Activated CD4-positive, alpha-beta T cell treated with anti-CD3 and anti-CD28 coated beads for 36 hours (primary cell): ENCODE data around the gene OS9. TPM values are rescaled to one million over a fixed set of nuclear protein-coding genes. Genes with fewer than 3 reads are reported as not detected.

ENCODE experiments used
- ATAC-seq: fragments of 200-7000 bp; cut with Tn5 transposase; one replicate; pipeline ENCODE4 v1.10.0; 2021; ENCODE audit warnings: mild to moderate bottlenecking, moderate library complexity
- CTCF ChIA-PET: fragments of 350-600 bp; sonication (Branson Sonifier 250); formaldehyde crosslinking; loops from one replicate; lab custom pipeline; 2021; ENCODE audit warnings: antibody characterized with exemption; lab: Charles Lee
- POLR2A ChIA-PET: fragments of 350-600 bp; sonication (Branson Sonifier 250); formaldehyde crosslinking; loops from one replicate; lab custom pipeline; 2021; ENCODE audit warnings: antibody characterized with exemption, inconsistent platforms; lab: Charles Lee
- DNase-seq: peaks from one replicate; pipeline ENCODE4 v3.0.0-alpha.2; 2020
- H3K27ac Mint-ChIP-seq: one replicate; pipeline ENCODE4 v1.8.0; 2021; ENCODE audit warnings: mixed read lengths
- H3K27me3 Mint-ChIP-seq: one replicate; pipeline ENCODE4 v1.8.0; 2021; ENCODE audit warnings: mixed read lengths
- H3K36me3 Mint-ChIP-seq: one replicate; pipeline ENCODE4 v1.8.0; 2021; ENCODE audit warnings: low read depth, mixed read lengths
- H3K4me1 Mint-ChIP-seq: one replicate; pipeline ENCODE4 v1.8.0; 2021; ENCODE audit warnings: mixed read lengths
- H3K4me3 Mint-ChIP-seq: one replicate; pipeline ENCODE4 v1.8.0; 2021; ENCODE audit warnings: mild to moderate bottlenecking, moderate library complexity, mixed read lengths
- H3K9me3 Mint-ChIP-seq: one replicate; pipeline ENCODE4 v1.8.0; 2021; ENCODE audit warnings: low read depth, mixed read lengths
- intact Hi-C, 2 experiments: fragments of 100-400 bp; cut with DNase I in 1 of 2; cut with micrococcal nuclease in 1 of 2; formaldehyde crosslinking; loops; one replicate each; pipeline versions ENCODE4 v1.14.2 to v1.15.1; 2022 to 2024; cut with DNase I, micrococcal nuclease
- total RNA-seq, 2 experiments: library from RNA; stranded (reverse); gene quantifications; one replicate each; pipeline ENCODE4 v1.2.3, GENCODE V29; 2021

Gene OS9
- total RNA-seq, 2 experiments from 2014 or later: 61.7 to 63.2 TPM

GRCh38 chr12:57739387-57739786, 45.5 kb downstream of the OS9 start:
- Mint-ChIP-seq H3K27ac (peak overlapping the region; percentile 29), H3K27me3 (no peaks in the 10 kb centered on the region), H3K4me3 (no peak overlapping the region), H3K36me3 (peaks cover 12% of the 10 kb centered on the region), H3K4me1 (peaks cover 40% of the 10 kb centered on the region), H3K9me3 (no peaks in the 10 kb centered on the region)
- no peak for ATAC-seq
- DNase-seq: no peak
- ChIA-PET POLR2A (no interaction called here), CTCF (interaction anchor here (0.7 to 1.0 kb wide), 3 partner anchors 17 to 158 kb away, joined by 3 to 4 read pairs (median 4); no protein-coding TSS in a partner anchor)
- intact Hi-C loops: no loop called here

GRCh38 chr12:57739914-57740538, 46.1 kb downstream of the OS9 start:
- CTCF ChIA-PET: interaction anchor here (0.6 to 2.1 kb wide), 7 partner anchors 14 to 288 kb away, joined by 3 to 5 read pairs (median 4); no protein-coding TSS in a partner anchor
- intact Hi-C loops: loop anchor here (5.0 kb wide), 3 partner anchors 108 to 653 kb away; partner anchors contain the start of genes ARHGAP9 (in 2 of the 2), B4GALNT1 (in 1 of the 2) and NAB2 (in 1 of the 2)
- Mint-ChIP-seq H3K36me3 (peaks cover 9% of the 10 kb centered on the region), H3K4me3 (no peak overlapping the region), H3K9me3 (no peaks in the 10 kb centered on the region), H3K4me1 (peaks cover 45% of the 10 kb centered on the region), H3K27me3 (no peaks in the 10 kb centered on the region), H3K27ac (no peak overlapping the region)
- ATAC-seq (no peak), DNase-seq (no peak)
- POLR2A ChIA-PET: no interaction called here

- DNase-seq (peak; percentile 86), ATAC-seq (peak; percentile 53)
- intact Hi-C loops: loop anchor here (1.0 to 5.0 kb wide), 4 partner anchors 47 to 654 kb away; partner anchors contain the start of genes ARHGAP9 (in 2 of the 2), B4GALNT1 (in 1 of the 2), NAB2 (in 1 of the 2) and OS9 (in 1 of the 2)
- Mint-ChIP-seq H3K27ac (peak overlapping the region; percentile 93), H3K4me3 (peak overlapping the region; percentile 89), H3K36me3 (peaks cover 15% of the 10 kb centered on the region), H3K9me3 (no peaks in the 10 kb centered on the region), H3K4me1 (peaks cover 51% of the 10 kb centered on the region), H3K27me3 (no peaks in the 10 kb centered on the region)
- POLR2A ChIA-PET: interaction anchor here (0.7 kb wide), 1 partner anchor 10 kb away, joined by 3 read pairs; no protein-coding TSS in a partner anchor
- CTCF ChIA-PET: interaction anchor here (0.6 to 2.1 kb wide), 14 partner anchors 7 to 289 kb away, joined by 3 to 10 read pairs (median 3); partner anchors contain the start of genes CYP27B1 and GLI1
Measured at GRCh38 chr12:57740656-57741412, 46.9 kb downstream of the OS9 start.

- POLR2A ChIA-PET: no interaction called here
- H3K27me3 Mint-ChIP-seq: no peaks in the 10 kb centered on the region
Measured at GRCh38 chr12:57741413-57741789, 47.5 kb downstream of the OS9 start.

GRCh38 chr12:57741844-57742738, 48.2 kb downstream of the OS9 start:
- ChIA-PET POLR2A (no interaction called here), CTCF (interaction anchor here (0.7 to 2.1 kb wide), 11 partner anchors 9 to 162 kb away, joined by 3 to 10 read pairs (median 3); partner anchors contain the start of gene CYP27B1)
- H3K4me1 Mint-ChIP-seq: peaks cover 55% of the 10 kb centered on the region

More at GRCh38 chr12:57741413-57741789, 47.5 kb downstream of the OS9 start:
- CTCF ChIA-PET: interaction anchor here (0.7 to 2.1 kb wide), 11 partner anchors 8 to 162 kb away, joined by 3 to 10 read pairs (median 3); partner anchors contain the start of gene CYP27B1
- H3K36me3 Mint-ChIP-seq: peaks cover 18% of the 10 kb centered on the region
- intact Hi-C loops: loop anchor here (1.0 to 5.0 kb wide), 4 partner anchors 47 to 654 kb away; partner anchors contain the start of genes ARHGAP9 (in 2 of the 2), B4GALNT1 (in 1 of the 2), NAB2 (in 1 of the 2) and OS9 (in 1 of the 2)
- peaks cover 56% of the 10 kb centered on the region for H3K4me1 Mint-ChIP-seq
- no peaks in the 10 kb centered on the region for H3K9me3 Mint-ChIP-seq
- DNase-seq (no peak), ATAC-seq (no peak)
- H3K4me3 Mint-ChIP-seq: peak overlapping the region; percentile 89
- H3K27ac Mint-ChIP-seq: peak overlapping the region; percentile 93

GRCh38 chr12:57743769-57744168, 49.8 kb downstream of the OS9 start:
- POLR2A ChIA-PET: interaction anchor here (1.0 to 1.5 kb wide), 2 partner anchors 13 to 224 kb away, joined by 3 to 5 read pairs; partner anchors contain the start of gene DDIT3
- intact Hi-C loops: loop anchor here (1.0 to 5.0 kb wide), 13 partner anchors 9 to 1627 kb away; partner anchors contain the start of genes ARHGAP9 (in 2 of the 2), CDK4 (in 2 of the 2), B4GALNT1 (in 1 of the 2) and DCTN2 (in 1 of the 2)
- Mint-ChIP-seq H3K4me1 (peaks cover 55% of the 10 kb centered on the region), H3K27me3 (no peaks in the 10 kb centered on the region), H3K36me3 (peaks cover 35% of the 10 kb centered on the region), H3K4me3 (peak overlapping the region; percentile 94), H3K9me3 (no peaks in the 10 kb centered on the region), H3K27ac (peak overlapping the region; percentile 98)
- CTCF ChIA-PET: interaction anchor here (1.0 to 2.3 kb wide), 4 partner anchors 14 to 285 kb away, joined by 3 to 7 read pairs (median 4); partner anchors contain the start of gene TSFM
- no peak for DNase-seq
- no peak for ATAC-seq

More at GRCh38 chr12:57741844-57742738, 48.2 kb downstream of the OS9 start:
- Mint-ChIP-seq H3K27ac (peak overlapping the region; percentile 93), H3K36me3 (peaks cover 19% of the 10 kb centered on the region), H3K4me3 (peak overlapping the region; percentile 89), H3K27me3 (no peaks in the 10 kb centered on the region), H3K9me3 (no peaks in the 10 kb centered on the region)
- intact Hi-C loops: loop anchor here (1.0 to 5.0 kb wide), 8 partner anchors 21 to 655 kb away; partner anchors contain the start of genes ARHGAP9 (in 2 of the 2), B4GALNT1 (in 2 of the 2), NAB2 (in 1 of the 2) and OS9 (in 1 of the 2)
- DNase-seq (peak; percentile 89), ATAC-seq (peak; percentile 72)

- Mint-ChIP-seq H3K36me3 (peaks cover 40% of the 10 kb centered on the region), H3K27me3 (no peaks in the 10 kb centered on the region), H3K4me3 (peak overlapping the region; percentile 94), H3K4me1 (peaks cover 53% of the 10 kb centered on the region), H3K9me3 (no peaks in the 10 kb centered on the region), H3K27ac (peak overlapping the region; percentile 98)
- ChIA-PET POLR2A (interaction anchor here (0.8 to 1.5 kb wide), 4 partner anchors 12 to 224 kb away, joined by 3 to 5 read pairs (median 3); partner anchors contain the start of gene DDIT3), CTCF (interaction anchor here (0.7 to 2.3 kb wide), 7 partner anchors 10 to 285 kb away, joined by 3 to 9 read pairs (median 3); partner anchors contain the start of gene TSFM)
- intact Hi-C loops: loop anchor here (1.0 to 5.0 kb wide), 11 partner anchors 8 to 1627 kb away; partner anchors contain the start of genes ARHGAP9 (in 2 of the 2), CDK4 (in 2 of the 2), B4GALNT1 (in 1 of the 2) and DCTN2 (in 1 of the 2)
- peak; percentile 92 for DNase-seq
- ATAC-seq: peak; percentile 55
Measured at GRCh38 chr12:57744194-57744776, 50.4 kb downstream of the OS9 start.

GRCh38 chr12:57744777-57745484, 51.0 kb downstream of the OS9 start, which contains the start of gene TSPAN31:
Gene TSPAN31, plus strand, starts transcription at chr12:57745039. Its CDS starts 116 bp downstream, at chr12:57745155.
- H3K36me3 Mint-ChIP-seq: peaks cover 40% of the 10 kb centered on the region
- CTCF ChIA-PET: interaction anchor here (0.7 to 2.3 kb wide), 9 partner anchors 9 to 286 kb away, joined by 3 to 9 read pairs (median 3); partner anchors contain the start of genes EEF1AKMT3, METTL1 and TSFM
- DNase-seq (peak; percentile 98), ATAC-seq (peak; percentile 82)
- intact Hi-C loops: loop anchor here (1.0 to 5.0 kb wide), 11 partner anchors 7 to 1628 kb away; partner anchors contain the start of genes ARHGAP9 (in 2 of the 2), CDK4 (in 2 of the 2), B4GALNT1 (in 1 of the 2) and DCTN2 (in 1 of the 2)
- POLR2A ChIA-PET: interaction anchor here (0.5 to 1.5 kb wide), 6 partner anchors 12 to 284 kb away, joined by 3 to 5 read pairs (median 3); partner anchors contain the start of gene DDIT3
- H3K27me3 Mint-ChIP-seq: no peaks in the 10 kb centered on the region
- peaks cover 47% of the 10 kb centered on the region for H3K4me1 Mint-ChIP-seq
- no peaks in the 10 kb centered on the region for H3K9me3 Mint-ChIP-seq
- peak within 1 kb of the TSS; percentile 94 for H3K4me3 Mint-ChIP-seq
- peak within 1 kb of the TSS; percentile 98 for H3K27ac Mint-ChIP-seq
